Measurements from ENCODE around the gene KCNJ6. TPM values are rescaled to one million over a fixed set of nuclear protein-coding genes. Genes with fewer than 3 reads are reported as not detected.

KCNJ6 gene
- total RNA-seq, 2 donors from 2014 or later: not detected

GRCh38 chr21:37688952-37689659, 227.2 kb downstream of the KCNJ6 start:
- H3K4me3 Mint-ChIP-seq: no peak overlapping the region

GRCh38 chr21:37686991-37687810, 229.1 kb downstream of the KCNJ6 start:
- H3K9me3 Mint-ChIP-seq: no peaks in the 10 kb centered on the region
- H3K4me1 Mint-ChIP-seq (ENCODE audit: low read depth in 2 of 2): no peaks in the 10 kb centered on the region
- H3K36me3 Mint-ChIP-seq: no peaks in the 10 kb centered on the region
- H3K27me3 Mint-ChIP-seq: peaks cover 10 to 16% of the 10 kb centered on the region in 2 donors
- H3K27ac Mint-ChIP-seq: no peak overlapping the region
- H3K4me3 Mint-ChIP-seq: no peak overlapping the region
- DNase-seq (ENCODE audit: low spot score): no peak
- no peak for ATAC-seq

More at GRCh38 chr21:37688952-37689659, 227.2 kb downstream of the KCNJ6 start:
- DNase-seq (ENCODE audit: low spot score) (no peak), ATAC-seq (no peak)
- Mint-ChIP-seq H3K9me3 (no peaks in the 10 kb centered on the region), H3K36me3 (no peaks in the 10 kb centered on the region), H3K27ac (no peak overlapping the region), H3K4me1 (ENCODE audit: low read depth in 2 of 2) (no peaks in the 10 kb centered on the region), H3K27me3 (peaks cover 6 to 9% of the 10 kb centered on the region in 2 donors)

GRCh38 chr21:37684547-37684946, 231.7 kb downstream of the KCNJ6 start:
- Mint-ChIP-seq H3K27ac (no peak overlapping the region), H3K36me3 (no peaks in the 10 kb centered on the region), H3K4me3 (no peak overlapping the region), H3K9me3 (no peaks in the 10 kb centered on the region), H3K27me3 (peaks cover 19 to 26% of the 10 kb centered on the region in 2 donors), H3K4me1 (ENCODE audit: low read depth in 2 of 2) (no peaks in the 10 kb centered on the region)
- no peak for ATAC-seq
- no peak for DNase-seq (ENCODE audit: low spot score)

- no peak overlapping the region for H3K27ac Mint-ChIP-seq
- H3K4me1 Mint-ChIP-seq (ENCODE audit: low read depth in 2 of 2): no peaks in the 10 kb centered on the region
- ATAC-seq (no peak), DNase-seq (ENCODE audit: low spot score) (no peak)
- no peaks in the 10 kb centered on the region for H3K36me3 Mint-ChIP-seq
- H3K4me3 Mint-ChIP-seq: no peak overlapping the region
- peaks cover 16 to 22% of the 10 kb centered on the region in 2 donors for H3K27me3 Mint-ChIP-seq
- H3K9me3 Mint-ChIP-seq: no peaks in the 10 kb centered on the region
Measured at GRCh38 chr21:37684115-37684493, 232.2 kb downstream of the KCNJ6 start.

DNA sequence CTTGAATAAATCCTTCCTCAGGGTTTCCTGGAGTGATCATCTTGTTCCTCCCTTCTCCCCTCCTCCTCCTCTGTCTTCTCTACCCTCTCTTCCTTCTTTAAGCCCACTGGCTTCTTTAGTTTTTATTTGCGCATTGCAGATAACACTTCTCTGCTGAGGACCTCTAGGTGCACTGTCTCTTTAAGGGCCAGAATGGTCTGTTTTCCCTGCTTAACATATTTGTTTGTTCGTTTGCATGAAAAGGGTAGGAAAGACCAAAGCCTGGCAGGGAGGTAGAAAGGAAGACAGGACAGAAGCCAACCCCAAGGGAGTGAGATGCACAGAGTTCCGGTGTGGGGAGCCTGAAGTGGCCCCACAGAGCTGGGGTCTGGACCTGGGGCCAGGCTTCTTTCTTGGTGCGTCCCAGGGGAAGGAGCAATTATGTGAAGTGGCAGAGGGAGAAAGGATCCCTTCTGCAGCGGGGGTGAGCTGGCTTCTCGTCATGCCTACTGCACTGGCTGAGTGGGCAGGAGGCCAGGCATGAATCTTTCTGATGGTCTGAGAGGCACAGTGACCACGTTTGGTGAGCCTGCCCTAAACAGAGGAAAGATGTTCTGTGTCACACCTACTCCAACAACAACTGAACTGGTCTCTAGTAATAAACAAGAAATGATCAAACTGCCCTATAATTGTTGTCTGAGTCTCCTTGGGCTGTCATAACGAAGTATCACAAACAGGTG, 232.7 kb downstream of the KCNJ6 start:
- H3K36me3 Mint-ChIP-seq: no peaks in the 10 kb centered on the region
- no peaks in the 10 kb centered on the region for H3K9me3 Mint-ChIP-seq
- no peak for ATAC-seq
- H3K27me3 Mint-ChIP-seq: peaks cover 16 to 23% of the 10 kb centered on the region in 2 donors
- no peaks in the 10 kb centered on the region for H3K4me1 Mint-ChIP-seq (ENCODE audit: low read depth in 2 of 2)
- DNase-seq (ENCODE audit: low spot score): no peak
- H3K27ac Mint-ChIP-seq: no peak overlapping the region
- H3K4me3 Mint-ChIP-seq: no peak overlapping the region

DNA sequence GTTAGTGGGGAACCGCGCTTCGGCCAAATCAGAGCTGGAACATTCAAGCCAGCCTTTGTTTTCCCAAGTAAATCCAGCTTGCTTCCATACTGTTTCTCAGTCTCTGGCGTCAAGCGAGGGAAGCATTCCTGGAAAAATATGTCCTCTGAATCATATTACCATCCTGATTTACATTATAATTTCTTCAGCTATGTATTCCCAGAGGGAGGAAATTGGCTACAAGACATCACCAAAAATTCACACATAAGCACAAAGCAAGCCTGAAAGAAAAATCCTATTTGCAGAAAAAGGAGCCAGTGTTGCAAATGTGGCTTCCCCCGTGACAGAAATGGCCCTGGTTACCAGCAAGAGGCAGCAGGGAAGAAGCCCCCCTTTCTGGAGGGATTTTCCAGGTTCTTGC, 233.3 kb downstream of the KCNJ6 start:
- DNase-seq (ENCODE audit: low spot score): no peak
- no peaks in the 10 kb centered on the region for H3K4me1 Mint-ChIP-seq (ENCODE audit: low read depth in 2 of 2)
- no peak overlapping the region for H3K4me3 Mint-ChIP-seq
- H3K27me3 Mint-ChIP-seq: peaks cover 19 to 29% of the 10 kb centered on the region in 2 donors
- H3K27ac Mint-ChIP-seq: no peak overlapping the region
- H3K9me3 Mint-ChIP-seq: no peaks in the 10 kb centered on the region
- ATAC-seq: no peak
- no peaks in the 10 kb centered on the region for H3K36me3 Mint-ChIP-seq

DNA sequence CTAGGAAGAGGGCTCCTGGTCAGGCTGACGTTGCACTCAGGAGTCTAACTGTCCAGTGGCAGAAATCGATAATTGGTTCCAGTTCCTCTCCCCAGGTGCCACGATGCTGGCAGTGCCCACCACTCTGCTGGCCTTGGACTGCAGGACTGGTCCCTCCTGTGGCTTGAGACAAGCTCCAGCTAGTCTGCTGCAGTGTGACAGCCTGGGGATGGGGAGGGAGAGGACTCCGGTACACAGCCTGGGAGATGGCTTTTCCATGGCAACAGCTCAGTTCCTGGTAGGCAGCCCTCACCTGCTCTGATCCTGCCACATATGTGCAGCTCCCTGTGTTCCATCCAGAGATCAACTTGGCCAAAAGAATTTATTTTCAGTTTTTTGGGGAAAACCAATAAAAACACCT, 239.3 kb downstream of the KCNJ6 start:
- Mint-ChIP-seq H3K27ac (no peak overlapping the region), H3K9me3 (no peaks in the 10 kb centered on the region), H3K27me3 (peaks cover 33 to 54% of the 10 kb centered on the region in 2 donors), H3K4me3 (no peak overlapping the region), H3K36me3 (no peaks in the 10 kb centered on the region), H3K4me1 (ENCODE audit: low read depth in 2 of 2) (no peaks in the 10 kb centered on the region)
- DNase-seq (ENCODE audit: low spot score) (no peak), ATAC-seq (no peak)

DNA sequence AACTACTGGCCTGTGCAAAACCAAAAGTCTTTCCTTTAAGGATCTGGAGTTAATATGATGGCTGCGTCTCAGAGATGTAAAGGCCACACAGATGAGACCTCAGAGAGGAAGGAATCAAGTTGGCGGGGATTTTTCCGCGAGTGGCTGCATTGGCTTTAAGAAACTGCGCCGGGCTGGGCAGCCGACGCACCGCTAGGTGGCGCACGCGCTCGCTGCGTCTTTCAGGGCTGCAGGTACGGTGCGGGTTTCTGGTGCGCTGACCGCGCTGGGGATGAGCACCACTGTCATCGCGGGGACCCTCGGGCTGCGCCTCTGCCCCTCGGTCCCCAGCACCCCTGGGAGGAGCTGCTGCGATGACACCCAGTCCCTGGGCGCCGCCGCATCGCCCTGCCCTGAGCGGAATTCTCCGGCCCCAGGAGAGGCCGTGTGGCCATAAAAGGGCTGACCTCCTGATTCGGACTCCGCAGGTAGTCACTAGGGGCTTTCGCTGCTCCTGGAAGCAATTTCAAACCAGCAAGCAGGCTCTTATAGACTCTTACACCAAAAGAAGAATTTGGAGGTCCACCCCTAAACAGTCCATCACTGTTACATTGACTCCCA, 241.0 kb downstream of the KCNJ6 start:
- no peaks in the 10 kb centered on the region for H3K4me1 Mint-ChIP-seq (ENCODE audit: low read depth in 2 of 2)
- no peak overlapping the region for H3K27ac Mint-ChIP-seq
- peaks cover 23 to 41% of the 10 kb centered on the region in 2 donors for H3K27me3 Mint-ChIP-seq
- no peak overlapping the region for H3K4me3 Mint-ChIP-seq
- ATAC-seq (peak in 1 of 2 donors; percentile 55), DNase-seq (ENCODE audit: low spot score) (no peak)
- H3K9me3 Mint-ChIP-seq: no peaks in the 10 kb centered on the region
- H3K36me3 Mint-ChIP-seq: no peaks in the 10 kb centered on the region

- no peaks in the 10 kb centered on the region for H3K36me3 Mint-ChIP-seq
- H3K9me3 Mint-ChIP-seq: no peaks in the 10 kb centered on the region
- DNase-seq (ENCODE audit: low spot score) (no peak), ATAC-seq (peak in 1 of 2 donors; percentile 36)
- peaks cover 23 to 41% of the 10 kb centered on the region in 2 donors for H3K27me3 Mint-ChIP-seq
- H3K27ac Mint-ChIP-seq: no peak overlapping the region
- H3K4me1 Mint-ChIP-seq (ENCODE audit: low read depth in 2 of 2): no peaks in the 10 kb centered on the region
- no peak overlapping the region for H3K4me3 Mint-ChIP-seq
Measured at GRCh38 chr21:37673801-37674575, 242.3 kb downstream of the KCNJ6 start.

DNA sequence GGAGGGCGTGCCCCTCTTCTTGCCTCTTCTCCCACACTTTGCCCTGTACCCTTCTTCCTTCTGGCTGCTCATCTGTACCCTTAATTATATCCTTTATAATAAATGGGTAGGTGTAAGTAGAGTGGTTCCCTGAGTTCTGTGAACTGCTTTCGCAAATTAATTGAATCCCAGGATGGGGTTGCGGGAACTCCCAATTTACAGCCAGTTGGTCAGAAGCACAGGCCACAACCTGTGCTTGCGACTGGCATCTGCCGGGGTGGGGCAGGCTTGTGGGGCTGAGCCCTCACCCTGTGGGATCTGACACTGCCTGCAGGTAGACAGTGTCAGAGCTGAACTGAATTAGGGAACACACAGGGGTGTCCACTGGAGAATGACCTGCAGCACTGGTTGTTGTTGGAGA, 244.9 kb downstream of the KCNJ6 start:
- ATAC-seq: no peak
- Mint-ChIP-seq H3K9me3 (no peaks in the 10 kb centered on the region), H3K36me3 (no peaks in the 10 kb centered on the region), H3K27me3 (peaks cover 14 to 23% of the 10 kb centered on the region in 2 donors), H3K4me3 (no peak overlapping the region), H3K27ac (no peak overlapping the region), H3K4me1 (ENCODE audit: low read depth in 2 of 2) (no peaks in the 10 kb centered on the region)
- no peak for DNase-seq (ENCODE audit: low spot score)

DNA sequence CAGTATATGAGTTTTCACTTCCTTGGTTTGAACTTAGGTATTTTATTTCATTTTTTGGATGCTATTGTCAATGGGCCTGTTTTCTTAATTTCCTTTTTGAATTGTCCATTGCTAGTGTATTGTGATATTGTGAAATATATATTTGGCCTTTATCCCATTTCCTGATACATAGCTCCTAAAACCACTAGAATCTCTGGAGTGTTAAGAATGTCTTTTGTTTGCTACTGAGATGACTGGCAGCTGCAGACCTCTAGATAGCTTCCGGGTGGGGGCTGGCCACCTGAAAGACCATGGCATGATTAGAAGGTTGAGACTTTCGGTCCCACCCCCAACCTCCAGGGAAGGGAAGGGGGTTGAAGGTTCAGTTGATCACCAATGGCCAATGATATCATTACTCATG, 245.4 kb downstream of the KCNJ6 start:
- Mint-ChIP-seq H3K27me3 (peaks cover 14 to 23% of the 10 kb centered on the region in 2 donors), H3K4me3 (no peak overlapping the region), H3K9me3 (no peaks in the 10 kb centered on the region), H3K36me3 (no peaks in the 10 kb centered on the region), H3K27ac (no peak overlapping the region), H3K4me1 (ENCODE audit: low read depth in 2 of 2) (no peaks in the 10 kb centered on the region)
- DNase-seq (ENCODE audit: low spot score): no peak
- no peak for ATAC-seq

DNA sequence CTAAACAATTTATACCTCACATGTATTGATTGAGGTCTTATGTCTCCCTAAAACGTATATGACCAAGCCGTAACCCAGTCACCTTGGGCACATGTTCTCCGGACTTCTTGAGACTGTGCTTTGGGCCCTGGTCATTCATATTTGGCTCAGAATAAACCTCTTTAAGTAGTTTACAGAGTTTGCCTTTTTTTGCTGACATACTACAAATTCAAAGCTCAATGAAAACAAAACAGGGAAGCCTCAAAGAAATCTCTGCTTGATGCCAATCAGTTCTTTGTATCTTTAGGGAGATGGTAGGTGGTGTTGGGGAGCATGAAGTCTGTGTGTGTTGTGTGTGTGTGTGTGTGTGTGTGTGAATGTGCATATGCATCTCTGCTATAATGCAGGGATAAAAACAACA, 247.0 kb downstream of the KCNJ6 start:
- H3K27ac Mint-ChIP-seq: no peak overlapping the region
- H3K27me3 Mint-ChIP-seq: peaks cover 13% of the 10 kb centered on the region in 2 donors

More for the DNA sequence above, 247.0 kb downstream of the KCNJ6 start:
- Mint-ChIP-seq H3K4me3 (no peak overlapping the region), H3K4me1 (ENCODE audit: low read depth in 2 of 2) (no peaks in the 10 kb centered on the region), H3K36me3 (no peaks in the 10 kb centered on the region), H3K9me3 (no peaks in the 10 kb centered on the region)
- ATAC-seq: no peak
- DNase-seq (ENCODE audit: low spot score): no peak
